NCI-H2081 (cell line): Measurements from ENCODE around the gene JMJD1C.

Source experiments
- DNase-seq, 2 experiments: peaks; one replicate each; lab custom pipeline; 2025; lab: John Stamatoyannopoulos, UW

The JMJD1C gene

DNA sequence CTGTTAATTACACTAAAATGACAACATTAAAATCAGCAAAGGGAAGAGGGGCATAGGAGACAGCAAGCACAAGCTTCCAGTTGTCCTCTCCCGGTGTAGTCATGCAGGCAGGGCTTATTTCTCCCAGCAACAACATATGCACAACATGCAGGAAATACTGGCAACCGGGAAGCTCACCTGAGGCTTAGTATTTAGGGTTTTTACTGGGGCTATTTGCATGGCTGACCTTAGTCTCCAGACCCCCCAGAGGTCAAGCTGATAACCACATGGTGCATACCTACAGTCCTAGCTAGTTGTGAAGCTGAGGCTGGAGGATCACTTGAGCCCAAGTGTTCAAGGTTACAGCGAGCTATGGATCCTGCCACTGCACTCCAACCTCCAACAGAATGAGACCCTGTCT is 12.8 kb upstream of the JMJD1C start:
- no peak for DNase-seq

DNA sequence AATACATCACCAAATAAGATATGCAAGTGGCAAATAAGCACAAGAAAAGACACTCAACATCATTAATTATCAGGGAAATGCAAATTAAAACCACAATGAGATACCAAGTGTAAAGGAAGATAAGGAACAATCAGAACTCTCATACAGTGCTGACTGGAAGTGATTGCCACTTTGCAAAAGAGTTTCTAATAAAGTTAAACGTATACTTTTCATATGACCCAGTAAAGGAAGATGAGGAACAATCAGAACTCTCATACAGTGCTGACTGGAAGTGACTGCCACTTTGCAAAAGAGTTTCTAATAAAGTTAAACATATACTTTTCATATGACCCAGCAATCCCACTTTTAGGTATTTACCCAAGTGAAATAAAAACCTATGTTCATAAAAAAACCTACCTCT is 12.2 kb upstream of the JMJD1C start:
- DNase-seq: no peak

DNA sequence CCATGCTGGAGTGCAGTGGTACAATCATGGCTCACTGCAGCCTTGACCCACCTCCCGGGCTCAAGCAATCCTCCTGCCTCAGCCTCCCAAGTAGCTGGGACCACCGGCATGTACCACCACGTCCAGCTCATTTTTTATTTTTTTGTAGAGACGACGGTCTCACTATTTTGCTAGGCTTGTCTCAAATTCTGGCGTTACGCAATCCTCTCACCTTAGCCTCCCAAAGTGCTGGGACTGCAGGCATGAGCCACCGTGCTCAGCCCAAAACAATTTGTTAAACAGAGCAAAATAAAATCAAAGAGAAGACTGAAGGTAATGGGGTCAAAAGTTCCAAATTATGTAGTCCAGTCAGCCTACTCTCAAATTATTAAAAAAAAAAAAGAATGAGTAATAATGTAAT is 8.7 kb upstream of the JMJD1C start:
- no peak for DNase-seq

DNA sequence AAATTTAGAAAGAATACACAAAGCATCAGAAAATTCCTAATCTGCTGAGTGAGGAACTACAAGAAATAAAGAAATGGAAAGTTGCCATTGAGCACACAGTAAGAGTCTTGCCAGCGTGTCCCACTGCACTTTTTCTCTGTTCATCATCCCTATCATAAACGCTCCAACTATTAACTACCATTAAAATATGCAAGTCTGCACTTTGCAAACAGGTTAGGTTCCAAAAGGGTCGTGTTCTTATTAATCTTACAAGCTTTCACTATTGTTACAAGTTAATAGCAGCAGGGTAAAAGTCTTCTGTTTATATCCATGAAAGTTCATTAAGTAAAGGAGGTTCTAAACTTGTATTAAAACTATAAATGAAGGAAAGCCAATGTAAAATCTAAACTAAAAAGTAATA is 5.2 kb upstream of the JMJD1C start:
- no peak for DNase-seq

DNA sequence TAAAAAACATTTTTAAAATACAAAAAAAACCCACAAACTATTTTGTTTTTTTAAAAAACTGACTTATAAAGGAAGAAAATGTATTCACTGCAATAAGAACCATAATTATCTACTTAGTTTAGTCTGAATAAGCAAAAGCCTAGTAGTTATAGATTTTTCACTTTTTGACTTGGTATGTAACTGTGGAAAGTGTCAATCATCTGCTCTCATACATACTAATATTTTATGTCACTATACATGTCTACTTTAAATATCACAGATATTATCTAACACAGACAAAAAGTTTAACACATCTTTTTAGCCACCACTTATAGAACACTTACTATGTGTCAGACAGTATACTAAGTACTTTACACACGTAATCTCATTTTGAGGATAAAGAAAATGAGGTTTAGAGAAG is 3.2 kb upstream of the JMJD1C start:
- no peak for DNase-seq

DNA sequence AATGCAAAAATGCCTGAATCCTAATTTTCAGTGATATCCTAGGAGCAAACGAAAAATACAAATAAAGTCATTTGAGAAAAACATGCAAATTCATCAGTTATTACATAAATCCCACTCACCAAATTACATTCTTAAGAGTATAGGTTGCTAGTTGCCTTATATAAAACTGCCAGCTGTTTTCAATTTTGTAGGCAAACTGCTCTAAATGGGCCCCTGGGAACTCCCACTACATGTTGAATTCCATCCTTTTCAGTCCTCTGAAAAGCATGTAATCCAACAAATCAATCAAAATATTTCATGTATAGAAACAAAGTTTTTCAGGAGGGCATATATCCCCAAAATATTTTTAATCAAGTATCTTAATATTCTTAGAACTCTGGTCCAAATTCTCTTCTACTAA is 2.1 kb upstream of the JMJD1C start:
- no peak for DNase-seq

DNA sequence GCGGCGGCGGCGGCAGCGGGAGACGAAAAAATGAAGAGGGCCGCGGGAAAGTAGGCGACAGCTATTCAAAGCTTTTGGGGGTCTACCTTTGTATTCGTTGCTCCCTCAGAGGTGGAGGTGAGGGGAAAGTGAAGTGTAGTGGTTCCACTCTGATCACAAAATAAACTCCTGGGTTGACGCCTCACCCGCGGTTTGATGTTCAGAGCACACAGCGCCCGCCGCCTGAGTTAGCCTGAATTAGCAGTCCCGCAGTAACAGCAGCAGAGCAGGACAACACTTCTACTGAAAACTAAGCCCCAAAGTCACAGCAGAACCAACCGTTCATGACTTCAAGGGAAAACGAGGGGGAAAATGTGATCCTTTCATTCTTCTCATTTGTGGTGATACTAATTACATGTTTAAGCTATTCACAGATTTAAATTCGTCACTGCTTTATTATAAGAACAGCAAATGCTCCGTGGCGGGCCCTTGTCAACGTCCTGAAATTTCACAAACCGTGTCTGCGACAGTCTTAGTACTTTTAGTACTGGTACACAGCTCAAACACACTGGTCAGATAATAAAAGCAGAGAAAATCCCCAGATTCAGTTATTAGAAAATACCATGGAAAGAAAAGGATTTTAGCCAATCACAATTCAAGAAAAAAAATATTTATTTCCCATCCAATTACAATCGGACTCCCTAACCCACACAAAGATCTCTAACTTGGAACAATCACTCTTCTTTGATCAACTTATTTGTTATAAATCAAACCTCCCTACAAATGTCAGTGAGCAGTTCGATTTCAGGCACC is 563 bp upstream of the JMJD1C start:
- DNase-seq: peak in 1 of 2 experiments; percentile 45

DNA sequence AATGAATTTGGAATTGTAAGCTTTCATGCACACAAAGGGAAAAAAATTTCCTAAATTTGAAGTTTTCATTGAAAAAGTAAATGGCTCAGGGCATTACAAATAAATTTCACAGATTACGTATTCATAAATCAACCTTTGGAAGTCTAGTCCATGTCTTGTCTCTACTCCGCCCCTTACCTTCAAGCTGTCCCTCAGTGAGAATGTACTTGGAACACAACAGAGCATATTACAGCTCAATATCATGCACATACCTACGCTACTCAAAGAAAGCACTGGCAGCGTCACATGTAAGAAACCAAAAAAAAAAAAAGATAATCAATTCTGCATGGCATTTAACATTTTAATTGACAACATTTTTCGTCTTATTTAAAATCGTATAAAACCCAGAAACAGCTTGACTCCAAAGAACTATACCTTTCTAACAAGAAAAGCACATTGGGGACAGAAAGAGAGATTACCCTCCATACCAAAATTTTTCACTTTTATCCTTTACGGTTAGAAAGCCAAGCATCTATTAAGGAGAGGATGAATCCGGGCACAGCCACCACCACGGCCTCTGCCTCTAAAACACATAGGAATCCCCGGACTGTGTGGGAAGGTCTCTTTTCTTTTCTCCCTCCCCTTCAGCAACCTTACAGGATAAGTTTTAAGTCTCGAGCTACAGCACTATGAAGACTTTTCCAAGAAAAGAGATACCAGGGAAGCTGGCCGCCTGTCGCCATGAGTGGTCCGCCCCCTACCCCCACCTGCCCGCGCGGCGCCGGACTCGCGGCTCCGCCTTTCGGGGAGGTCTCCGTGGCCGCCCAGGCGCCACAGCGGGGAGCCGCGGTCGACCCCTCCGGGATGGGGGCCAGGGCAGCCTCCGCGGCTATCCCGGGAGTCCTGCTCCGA is 1.1 kb downstream of the JMJD1C start:
- no peak for DNase-seq

DNA sequence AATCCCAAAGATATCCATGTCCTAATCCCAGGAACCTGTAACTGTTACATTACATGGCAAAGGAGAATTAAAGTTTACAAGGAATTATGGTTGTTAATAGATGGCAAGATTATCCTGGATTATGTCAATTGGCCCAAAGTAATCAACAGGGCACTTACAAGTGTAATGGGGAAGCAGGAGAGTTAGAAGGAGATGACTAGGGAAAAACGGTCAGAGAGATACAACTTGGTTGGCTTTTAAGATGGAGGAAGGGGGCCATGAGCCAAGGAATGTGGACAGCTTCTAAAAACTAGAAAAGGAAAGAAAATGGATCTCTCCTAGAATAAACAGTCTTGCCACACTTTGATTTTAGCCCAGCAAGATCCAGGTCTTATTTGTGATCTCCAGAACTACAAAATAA is 3.3 kb downstream of the JMJD1C start:
- no peak for DNase-seq

DNA sequence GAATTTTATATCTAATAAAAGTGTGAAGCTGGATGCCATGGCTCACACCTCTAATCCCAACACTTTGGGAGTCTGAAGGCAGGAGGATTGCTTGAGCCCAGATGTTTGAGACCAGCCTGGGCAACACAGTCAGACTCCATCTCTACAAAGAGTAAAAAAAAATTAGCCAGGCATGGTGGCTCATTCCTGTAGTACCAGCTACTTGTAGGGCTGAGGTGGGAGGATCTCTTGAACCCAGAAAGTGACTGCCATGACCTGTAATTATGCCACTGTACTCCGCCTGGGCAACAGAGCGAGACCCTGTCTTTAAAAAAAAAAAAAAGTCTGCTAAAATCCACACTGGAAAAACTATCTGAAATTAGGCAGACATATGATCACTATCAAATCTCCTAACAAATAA is 7.6 kb downstream of the JMJD1C start:
- DNase-seq: no peak

DNA sequence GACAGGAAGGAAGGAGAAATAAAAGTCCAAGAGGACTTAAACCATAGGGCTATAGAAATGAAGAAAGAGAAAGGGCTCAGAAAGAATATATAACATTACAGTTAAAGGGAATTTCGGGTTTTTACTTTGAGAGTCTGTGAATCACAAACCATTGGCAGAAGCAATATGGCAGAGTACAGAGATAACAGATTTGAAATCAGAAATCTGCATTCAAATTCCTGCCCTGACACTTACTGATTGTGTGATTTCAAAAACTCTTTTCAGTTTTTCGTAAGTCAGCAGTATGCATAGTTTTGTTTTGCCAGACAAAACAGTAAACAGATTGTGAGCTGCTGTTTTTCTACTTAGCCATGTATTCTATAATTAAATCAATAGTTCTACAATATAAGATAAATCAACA is 8.2 kb downstream of the JMJD1C start:
- DNase-seq: no peak

DNA sequence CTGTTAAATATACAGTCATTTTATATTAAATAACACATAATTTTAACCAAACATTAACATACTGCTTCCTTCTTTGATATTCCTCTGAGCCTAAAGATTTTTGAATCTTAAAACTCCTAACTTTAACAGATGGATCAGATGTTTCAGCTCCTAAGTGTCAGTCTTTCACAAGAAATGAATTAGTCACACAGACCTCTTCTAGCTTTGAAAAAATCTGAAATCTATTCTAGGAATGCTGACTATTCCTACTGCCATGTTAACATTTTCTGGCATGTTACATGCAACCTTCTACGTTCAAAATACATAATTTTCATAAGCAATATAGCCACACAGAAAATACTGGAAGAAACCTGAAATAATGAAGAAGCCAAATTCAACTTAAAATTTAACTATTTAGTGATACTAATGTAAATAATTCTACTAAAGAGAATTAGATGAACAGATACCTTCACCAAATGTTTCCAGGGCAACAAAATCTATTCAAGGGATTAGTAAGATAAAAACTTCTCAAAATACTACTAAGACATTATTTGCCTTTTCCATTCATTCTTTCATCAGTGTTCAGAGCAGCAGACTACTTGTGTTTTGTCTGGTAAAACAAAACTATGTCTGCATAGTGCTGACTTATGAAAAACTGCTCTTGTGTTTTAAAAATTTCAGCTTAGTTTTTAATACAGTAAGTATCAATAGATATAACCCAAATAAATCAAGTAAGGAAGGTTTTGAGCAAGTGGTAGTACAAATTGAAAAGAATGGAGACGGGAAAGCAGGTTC is 9.2 kb downstream of the JMJD1C start:
- DNase-seq: no peak

DNA sequence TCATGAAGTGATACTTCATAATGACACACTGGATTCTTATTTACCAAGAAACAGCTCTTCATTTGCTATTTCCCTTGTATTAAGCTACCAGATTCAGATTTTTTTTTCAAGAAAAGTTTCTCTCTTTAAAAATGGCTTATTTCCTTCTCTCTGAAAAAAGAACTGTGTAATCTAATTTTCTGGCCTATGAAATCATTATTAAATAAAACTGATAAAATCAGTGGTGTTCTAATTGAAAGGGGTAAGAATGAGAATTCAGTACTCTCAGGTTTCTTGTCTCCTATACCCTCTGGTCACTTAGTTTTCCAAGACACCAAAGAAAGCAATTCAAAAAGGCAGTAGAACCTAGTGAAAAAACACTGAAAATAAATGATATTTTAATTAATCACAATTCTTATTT is 10.3 kb downstream of the JMJD1C start:
- DNase-seq: no peak

DNA sequence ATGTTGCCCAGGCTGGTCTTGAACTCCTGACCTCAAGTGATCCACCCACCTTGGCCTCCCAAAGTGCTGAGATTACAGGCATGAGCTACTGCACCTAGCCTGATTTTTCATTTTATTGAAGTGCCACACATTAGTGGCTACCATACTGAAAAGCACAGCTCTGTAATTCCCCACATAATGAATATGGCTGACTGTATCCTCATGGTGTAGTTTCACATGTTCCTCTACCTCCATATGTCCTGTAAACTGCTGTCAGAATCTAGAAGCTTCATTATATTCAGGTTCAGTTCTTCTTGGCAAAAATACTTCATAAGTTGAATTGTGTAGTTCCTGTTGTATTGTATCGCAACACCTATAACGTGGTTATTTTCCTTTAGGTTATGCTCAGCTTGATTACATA is 11.1 kb downstream of the JMJD1C start:
- no peak for DNase-seq

DNA sequence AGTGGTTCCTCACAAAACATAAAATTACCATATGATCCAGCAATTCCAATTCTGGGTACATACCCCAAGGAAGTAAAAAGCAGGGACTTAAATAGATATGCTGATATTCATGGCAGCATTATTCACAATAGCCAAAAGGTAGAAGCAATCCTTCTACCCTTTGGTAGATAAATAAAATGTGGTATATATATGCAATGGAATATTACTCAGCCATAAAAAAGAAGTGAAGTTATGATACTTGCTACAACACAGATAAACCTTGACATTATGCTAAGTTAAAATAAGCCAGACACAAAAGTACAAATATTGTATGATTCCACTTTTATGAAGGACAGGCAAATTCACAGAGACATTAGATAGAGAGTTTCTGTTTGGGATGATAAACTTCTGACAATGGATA is 13.3 kb downstream of the JMJD1C start:
- no peak for DNase-seq

DNA sequence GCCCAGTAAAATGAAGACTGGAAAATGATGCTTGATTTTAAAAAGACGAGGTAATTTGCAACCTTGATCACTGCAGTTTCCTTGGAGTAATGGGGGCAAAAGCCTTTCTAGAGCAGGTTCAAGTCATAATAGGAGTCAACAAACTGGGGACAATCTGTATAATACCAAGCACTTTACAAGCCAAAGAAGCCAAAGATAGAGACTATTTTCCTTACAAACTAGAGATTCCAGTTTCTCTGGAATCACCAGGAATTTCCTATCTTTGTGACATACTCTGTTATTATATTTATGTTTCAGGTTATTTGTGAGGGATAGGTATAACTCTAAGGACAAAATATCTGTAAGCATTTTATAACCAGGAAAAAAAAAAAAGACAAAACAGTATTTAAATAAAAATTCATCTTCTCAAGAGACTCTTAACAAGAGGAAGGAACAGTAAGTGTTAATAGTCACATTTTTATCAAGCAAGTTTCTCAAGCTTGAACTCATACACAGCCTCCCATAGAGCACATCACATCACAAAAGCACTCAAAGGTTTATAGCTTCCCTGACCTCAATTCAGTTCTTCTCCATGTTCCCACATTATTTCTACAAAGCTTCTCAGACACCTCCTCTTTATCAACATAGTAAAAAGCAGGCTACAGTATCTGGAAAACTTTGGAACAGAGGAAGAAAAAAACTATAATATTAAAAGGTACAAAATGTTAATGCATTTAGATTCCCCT is 18.9 kb downstream of the JMJD1C start:
- no peak for DNase-seq

DNA sequence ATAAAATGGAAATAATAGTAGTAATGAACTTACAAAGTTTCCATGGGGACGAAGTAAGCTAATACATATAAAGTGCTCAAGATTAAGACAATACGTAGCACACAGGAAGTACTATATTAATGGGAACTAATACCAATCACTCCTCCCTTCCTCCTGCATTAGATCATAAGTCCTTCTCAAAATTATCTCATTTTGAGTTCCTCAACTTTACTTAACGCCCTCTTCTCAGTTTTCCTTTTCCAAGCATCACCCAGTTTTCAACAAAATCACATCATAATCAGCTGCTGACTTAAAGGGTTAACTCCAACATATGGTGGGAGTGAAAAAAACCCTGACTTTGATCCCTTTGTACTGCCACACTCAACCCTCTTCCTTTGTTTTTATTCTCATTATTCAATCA is 24.4 kb downstream of the JMJD1C start:
- no peak for DNase-seq

DNA sequence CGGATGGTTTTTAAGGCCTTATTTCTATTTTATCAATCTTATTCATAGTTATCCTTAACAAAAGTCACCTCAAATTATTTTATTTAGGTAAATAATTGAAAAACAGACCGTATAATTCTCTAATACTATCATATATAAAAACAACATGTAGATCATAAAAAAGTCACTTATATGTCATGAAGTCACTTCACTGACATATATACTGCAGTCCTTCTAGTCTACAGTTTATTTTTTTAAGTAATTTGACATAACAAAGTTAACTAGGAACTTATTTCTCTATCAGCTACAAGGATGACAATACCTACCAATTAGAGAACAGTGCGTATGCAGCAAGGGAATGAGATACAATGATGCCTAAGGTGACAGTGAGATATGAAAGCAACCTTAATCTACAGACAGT is 26.2 kb downstream of the JMJD1C start:
- no peak for DNase-seq

DNA sequence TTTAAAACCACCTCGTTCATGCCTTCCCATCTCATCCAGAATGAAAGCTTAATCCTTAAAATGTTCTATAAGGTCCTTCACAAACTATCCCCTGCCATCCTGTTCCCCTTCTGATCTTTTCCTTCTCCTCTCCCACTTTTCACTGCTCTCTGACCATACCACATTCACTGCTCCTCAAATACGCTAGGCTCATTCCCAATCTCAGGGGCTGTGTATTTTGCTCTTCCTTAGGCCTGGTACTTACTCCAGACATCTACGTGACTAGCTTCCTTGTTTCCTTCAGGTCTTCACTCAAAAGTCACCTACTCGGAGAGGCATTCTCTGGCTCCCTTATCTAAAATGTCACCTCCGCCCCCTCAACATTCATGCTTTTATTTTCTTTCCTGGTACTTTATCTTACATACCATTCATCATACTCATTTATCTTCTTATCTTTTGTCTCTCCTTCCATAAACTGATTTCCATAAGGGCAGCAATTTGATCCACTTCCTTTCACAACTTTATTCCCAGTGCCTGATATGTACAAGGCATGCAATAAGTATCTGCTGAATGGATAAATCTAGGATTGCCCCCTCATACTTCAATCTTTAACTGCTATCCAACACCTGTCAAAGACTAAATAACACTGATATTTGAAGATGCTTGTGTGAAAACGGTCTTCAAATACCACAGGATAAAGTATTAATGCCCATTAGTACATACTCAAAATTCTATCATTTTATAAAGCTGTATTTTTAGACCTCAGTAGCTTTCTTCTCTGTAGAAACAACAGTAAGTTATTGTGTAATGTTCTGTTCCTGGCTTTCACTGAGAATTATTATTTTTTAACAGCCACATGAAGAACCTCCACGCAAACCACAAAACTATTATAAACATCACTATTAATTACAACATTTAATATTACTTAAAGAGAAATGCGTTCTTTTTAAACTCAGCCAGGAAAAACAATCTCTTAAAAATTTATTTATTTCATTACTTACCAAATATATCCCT is 27.0 kb downstream of the JMJD1C start:
- DNase-seq: no peak

DNA sequence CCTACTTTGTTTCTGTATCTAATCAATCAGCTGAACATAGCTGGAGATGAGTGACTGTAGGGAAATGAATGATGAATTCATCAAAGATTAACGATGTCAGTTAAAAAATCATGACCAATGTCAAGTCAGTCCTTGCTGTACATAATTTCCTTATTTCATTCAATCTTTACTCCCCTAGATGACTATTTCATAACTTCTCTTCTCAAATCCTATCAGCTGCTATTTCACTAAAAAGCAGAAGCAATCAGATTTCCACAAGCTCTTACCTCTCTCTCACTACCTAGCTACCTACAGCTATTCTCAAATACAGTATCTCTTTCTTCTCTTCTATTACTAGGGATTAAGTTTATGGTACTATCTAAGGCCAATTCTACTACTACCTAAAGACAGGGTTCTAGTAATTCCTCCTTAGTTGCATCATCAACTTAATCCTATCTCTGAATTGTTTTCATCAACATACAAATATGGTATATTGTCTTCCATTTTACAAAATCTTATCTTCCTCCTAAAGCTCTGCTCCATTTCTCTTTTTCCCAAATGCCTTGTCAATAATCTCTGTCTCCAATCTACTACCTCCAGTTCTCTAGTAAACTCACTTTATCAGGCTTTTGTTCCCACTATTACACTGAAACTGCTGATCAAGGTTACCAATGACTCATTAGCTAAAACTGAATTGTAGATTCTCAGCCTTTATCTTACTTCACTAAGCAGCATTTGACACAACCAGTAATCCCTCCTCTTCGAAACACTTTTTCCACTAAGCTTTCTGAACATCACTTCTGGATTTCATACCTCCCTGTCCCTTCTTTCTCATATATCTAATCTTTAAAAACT is 28.4 kb downstream of the JMJD1C start:
- DNase-seq: no peak
